K562 (cell line): ENCODE data around the gene TXLNA. TPM values are rescaled to one million over a fixed set of nuclear protein-coding genes. Genes with fewer than 3 reads are reported as not detected.

Source experiments
- E2F6 ChIP-seq, 2 experiments: IDR thresholded peaks; 2 replicates each; pipeline ENCODE4 v1.6.1; 2011; ENCODE audit warnings: borderline replicate concordance in 1 of 2, control low read depth in 1 of 2, low read depth in 1 of 2, low read length in 1 of 2, mild to moderate bottlenecking in 1 of 2, mixed read lengths in 1 of 2, moderate library complexity in 1 of 2; ENCODE audit not compliant: insufficient read depth in 1 of 2, insufficient read length in 1 of 2, poor library complexity in 1 of 2, severe bottlenecking in 1 of 2; ENCODE audit errors: extremely low read depth in 1 of 2
- EGR1 ChIP-seq: fragments of 450-650 bp; conservative IDR thresholded peaks from 2 replicates; pipeline ENCODE4 v1.6.1; 2017; ENCODE audit warnings: mild to moderate bottlenecking
- HINFP ChIP-seq: fragments of 450-650 bp; conservative IDR thresholded peaks from 2 replicates; pipeline ENCODE4 v1.6.1; 2016; ENCODE audit warnings: missing genetic modification characterization, low read depth, mild to moderate bottlenecking, control low read depth, missing compliant biosample characterization
- ID3 ChIP-seq, 2 experiments: fragments of 250-450 bp in 1 of 2; fragments of 450-650 bp in 1 of 2; sonication (Bioruptor Pico) in 1 of 2; IDR thresholded peaks; 2 replicates each; pipeline versions ENCODE4 v1.6.1 to v1.8.0; 2016 to 2021; ENCODE audit warnings: mild to moderate bottlenecking in 2 of 2, moderate library complexity in 2 of 2, missing compliant biosample characterization in 1 of 2, missing genetic modification characterization in 1 of 2
- NR1H2 ChIP-seq: sonication (generic); formaldehyde crosslinking; IDR thresholded peaks from 2 replicates; pipeline ENCODE4 v1.4.0; 2020; ENCODE audit warnings: mild to moderate bottlenecking, missing genetic modification reagents
- POLR3A ChIP-seq: IDR thresholded peaks from 2 replicates; pipeline ENCODE4 v1.6.1; 2011; ENCODE audit warnings: borderline replicate concordance, mild to moderate bottlenecking, moderate library complexity; ENCODE audit not compliant: insufficient read length, insufficient read depth; ENCODE audit errors: extremely low read depth
- RCOR1 ChIP-seq, 2 experiments: IDR thresholded peaks; 2 replicates each; pipeline ENCODE4 v1.6.1; 2012; ENCODE audit warnings: low read depth in 2 of 2, low read length in 2 of 2, borderline replicate concordance in 1 of 2, improper control_type of control experiment in 1 of 2
- RFX1 ChIP-seq: fragments of 450-650 bp; IDR thresholded peaks from 2 replicates; pipeline ENCODE4 v1.6.1; 2016; ENCODE audit warnings: mild to moderate bottlenecking, moderate library complexity
- ZNF407 ChIP-seq: fragments of 450-650 bp; IDR thresholded peaks from 2 replicates; pipeline ENCODE4 v1.6.1; 2016; ENCODE audit warnings: low read depth
- ZNF584 ChIP-seq: fragments of 200-800 bp; sonication (Bioruptor generic); IDR thresholded peaks from 2 replicates; pipeline ENCODE4 v1.6.1; 2016; ENCODE audit warnings: low read depth, mild to moderate bottlenecking, missing genetic modification characterization, missing compliant biosample characterization
- ZNF79 ChIP-seq: fragments of 250-450 bp; sonication (Bioruptor Pico); IDR thresholded peaks from 2 replicates; pipeline ENCODE4 v1.4.0; 2020; ENCODE audit warnings: low read depth, mild to moderate bottlenecking, moderate library complexity
- polyA plus RNA-seq, 8 experiments: library from polyadenylated mRNA; depleted of rRNA in 4 of 8; stranded (reverse) in 5 of 8; unstranded in 3 of 8; fragments of >200 nt; fragmentation: Nextera tagmentation in 2 of 8; fragmentation: Illumina TruSeq in 1 of 8; extraction: Ambion mirVana in 2 of 8; extraction: Trizol in 1 of 8; gene quantifications; 2 replicates each; pipeline versions ENCODE4 v1.2.1 to v1.2.3, GENCODE V29; 2011 to 2014; ENCODE audit warnings: inconsistent platforms in 1 of 8, missing spikeins in 1 of 8
- total RNA-seq, 7 experiments: library from RNA; depleted of rRNA in 6 of 7; stranded (reverse); fragments of >200 nt in 6 of 7; fragmentation: Illumina TruSeq in 2 of 7; extraction: Trizol in 2 of 7; gene quantifications; 2 replicates each; pipeline versions ENCODE4 v1.2.1 to v1.2.3, GENCODE V29; 2011 to 2021; ENCODE audit warnings: low replicate concordance in 1 of 7

TXLNA gene
- total and polyA plus RNA-seq, 9 of the 15 experiments (the other 6 are each of a cell fraction or from before 2014, with no cell fraction given): 9.2 to 54.5 (median 39.3) TPM

GRCh38 chr1:32205401-32206370 is 26.2 kb downstream of the TXLNA start, which contains the start of gene IQCC (continued):
- TF ChIP-seq ZNF407 (no peak), ZNF584 (no peak), POLR3A (no peak), EGR1 (peak; percentile 99), ID3 (CRISPR knock-in tag; IDR thresholded peaks at IDR 0.05) (no peak), ID3 (tag; IDR thresholded peaks at IDR 0.05) (no peak), RFX1 (peak; percentile 98), RCOR1 (IDR thresholded peaks at IDR 0.05; ENCODE audit: borderline replicate concordance in 1 of 2, low read depth in 2 of 2, low read length in 2 of 2) (peak in 1 of 2 experiments; percentile 44; a peak in 2 of 4 replicates), NR1H2 (CRISPR knock-in tag) (peak; percentile 88; the same call in 1 of the 2 replicates), HINFP (tag) (no peak), ZNF79 (CRISPR knock-in tag) (no peak), E2F6 (IDR thresholded peaks at IDR 0.05; ENCODE audit: borderline replicate concordance in 1 of 2, extremely low read depth in 1 of 2, insufficient read depth in 1 of 2, insufficient read length in 1 of 2, low read depth in 1 of 2, low read length in 1 of 2, poor library complexity in 1 of 2, severe bottlenecking in 1 of 2) (peak in 1 of 2 experiments; percentile 75)
